Skeletal muscle tissue (tissue), 4 donors: ENCODE data around the gene ZNF668. TPM values are rescaled to one million over a fixed set of nuclear protein-coding genes. Genes with fewer than 3 reads are reported as not detected.

Experiments
- H3K27ac ChIP-seq: one replicate; pipeline ENCODE4 v1.7.0; 2013; ENCODE audit warnings: mild to moderate bottlenecking, low read depth, low read length, inconsistent platforms
- H3K27me3 ChIP-seq, 3 donors: one replicate each; pipeline ENCODE4 v1.7.0; 2013; ENCODE audit warnings: low read length in 3 of 3; ENCODE audit not compliant: control insufficient read depth in 3 of 3, insufficient read depth in 3 of 3
- H3K36me3 ChIP-seq, 3 donors: one replicate each; pipeline ENCODE4 v1.7.0; 2013; ENCODE audit warnings: low read length in 3 of 3; ENCODE audit not compliant: control insufficient read depth in 3 of 3, insufficient read depth in 3 of 3
- H3K4me1 ChIP-seq, 3 donors: one replicate each; pipeline ENCODE4 v1.7.0; 2013; ENCODE audit warnings: low read length in 3 of 3, mild to moderate bottlenecking in 3 of 3; ENCODE audit not compliant: control insufficient read depth in 3 of 3, insufficient read depth in 3 of 3
- H3K4me3 ChIP-seq, 3 donors: one replicate each; pipeline ENCODE4 v1.7.0; 2013; ENCODE audit warnings: low read length in 3 of 3
- H3K9ac ChIP-seq, 3 donors: one replicate each; pipeline ENCODE4 v1.7.0; 2013; ENCODE audit warnings: low read length in 3 of 3, mild to moderate bottlenecking in 3 of 3, moderate library complexity in 2 of 3, low read depth in 1 of 3
- H3K9me3 ChIP-seq, 3 donors: one replicate each; pipeline ENCODE4 v1.7.0; 2013; ENCODE audit warnings: low read length in 3 of 3; ENCODE audit not compliant: control insufficient read depth in 3 of 3
- total RNA-seq: library from RNA; depleted of rRNA; stranded (reverse); fragments of >200 nt; gene quantifications from one replicate; pipeline ENCODE4 v1.2.3, GENCODE V29; 2014
- donor health status: Osteomylitis.

Gene ZNF668
- total RNA-seq, 1 donor from 2014 or later, result 5.7 TPM

DNA sequence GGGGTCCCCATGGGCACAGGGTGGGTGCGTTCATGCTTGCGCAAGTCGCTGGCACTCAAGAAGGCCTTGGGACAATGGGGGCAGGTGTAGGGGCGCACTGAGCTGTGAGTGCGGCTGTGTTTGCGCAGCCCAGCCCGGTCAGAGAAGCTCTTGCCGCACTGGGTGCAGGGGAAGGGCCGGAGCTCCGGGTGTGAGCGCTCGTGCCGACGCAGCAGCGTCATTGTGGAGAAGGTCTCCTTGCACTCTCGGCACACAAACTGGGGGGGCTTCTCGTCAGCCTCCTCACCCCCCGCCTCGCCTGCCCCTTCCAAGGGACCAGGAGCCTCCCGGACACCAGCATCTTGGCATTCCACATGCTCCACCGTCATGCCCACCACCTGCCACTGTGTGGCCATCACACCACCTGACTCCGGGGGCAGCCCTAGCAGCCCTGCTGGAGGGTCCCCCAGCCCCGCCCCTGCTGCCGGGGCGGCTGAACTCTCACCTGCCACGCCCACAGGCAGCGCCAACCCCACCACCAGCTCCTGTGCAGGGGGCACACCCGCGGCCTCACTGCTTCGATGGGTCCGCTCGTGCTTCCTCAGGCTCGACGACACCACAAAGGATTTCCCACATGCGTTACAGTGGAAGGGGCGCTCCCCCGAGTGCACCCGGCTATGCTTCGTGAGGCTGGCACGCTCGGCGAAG is 12.8 kb downstream of the ZNF668 start:
- Histone ChIP-seq H3K9me3 (no peaks in the 10 kb centered on the region), H3K27ac (no peak overlapping the region), H3K36me3 (peaks cover 8 to 19% (median 17%) of the 10 kb centered on the region in 3 donors), H3K4me3 (no peak overlapping the region), H3K4me1 (peaks cover 14 to 15% (median 15%) of the 10 kb centered on the region in 3 donors), H3K27me3 (no peaks in the 10 kb centered on the region), H3K9ac (no peak overlapping the region)

- no peak overlapping the region for H3K4me3 ChIP-seq
- H3K27ac ChIP-seq, result no peak overlapping the region
- no peaks in the 10 kb centered on the region for H3K9me3 ChIP-seq
- no peaks in the 10 kb centered on the region for H3K27me3 ChIP-seq
- H3K9ac ChIP-seq, result no peak overlapping the region
- H3K36me3 ChIP-seq, result peaks cover 0 to 2% (median 0%) of the 10 kb centered on the region in 3 donors
- no peaks in the 10 kb centered on the region for H3K4me1 ChIP-seq
These were observed 18.4 kb downstream of the ZNF668 start for GRCh38 chr16:31055613-31056012.

DNA sequence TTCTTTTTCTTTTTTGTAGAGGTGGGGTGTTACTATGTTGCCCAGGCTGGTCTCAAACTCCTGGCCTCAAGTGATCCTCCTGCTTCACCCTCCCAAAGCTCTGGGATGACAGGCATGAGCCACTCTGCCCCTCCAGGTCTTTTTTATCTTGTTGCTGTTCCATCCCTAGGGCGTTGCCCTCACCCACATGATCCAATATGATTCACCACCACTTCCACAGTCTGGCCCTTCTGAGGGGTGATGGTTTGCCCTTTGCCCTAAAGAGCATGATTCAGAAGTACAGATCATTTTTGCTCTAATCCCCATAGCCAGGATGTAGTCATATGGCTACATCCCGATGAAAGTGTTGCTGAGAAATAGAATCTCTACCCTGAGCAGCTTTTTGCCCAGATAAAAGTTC is 21.9 kb downstream of the ZNF668 start:
- Histone ChIP-seq H3K9me3 (no peaks in the 10 kb centered on the region), H3K9ac (no peak overlapping the region), H3K27me3 (no peaks in the 10 kb centered on the region), H3K4me1 (no peaks in the 10 kb centered on the region), H3K27ac (no peak overlapping the region), H3K36me3 (no peaks in the 10 kb centered on the region), H3K4me3 (no peak overlapping the region)

DNA sequence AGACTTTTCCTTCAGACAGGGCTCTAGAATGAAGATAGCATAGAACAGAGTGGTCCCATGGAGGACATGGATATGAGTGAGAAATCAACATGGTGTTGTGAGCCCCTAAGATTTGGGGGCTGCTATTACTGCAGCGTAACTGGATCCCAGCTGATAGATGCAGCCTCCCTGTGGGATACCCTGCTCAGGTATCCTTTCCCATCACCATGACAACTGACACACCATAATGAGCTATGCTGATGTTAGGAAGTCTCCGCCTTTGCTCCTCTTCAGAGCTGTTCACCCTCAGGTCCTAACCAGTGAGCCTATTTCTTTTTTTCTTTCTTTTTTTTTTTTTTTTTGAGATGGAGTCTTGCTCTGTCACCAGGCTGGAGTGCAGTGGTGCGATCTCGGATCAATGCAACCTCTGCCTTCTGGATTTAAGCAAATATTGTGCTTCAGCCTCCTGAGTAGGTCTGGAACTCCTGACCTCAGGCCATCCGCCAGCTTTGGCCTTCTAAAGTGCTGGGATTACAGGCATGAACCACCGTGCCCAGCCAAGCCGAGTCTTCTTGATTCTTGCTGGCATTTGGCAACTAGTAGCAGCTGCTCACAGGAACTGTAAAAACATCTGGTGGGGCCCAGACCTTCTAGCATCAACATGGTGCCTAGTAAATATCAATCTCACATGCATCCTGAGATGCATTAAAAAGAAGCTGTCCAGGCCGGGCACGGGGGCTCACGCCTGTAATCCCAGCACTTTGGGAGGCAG is 23.6 kb downstream of the ZNF668 start:
- H3K27ac ChIP-seq, result no peak overlapping the region
- H3K9ac ChIP-seq, result no peak overlapping the region
- H3K4me3 ChIP-seq, result no peak overlapping the region
- no peaks in the 10 kb centered on the region for H3K27me3 ChIP-seq
- H3K9me3 ChIP-seq, result no peaks in the 10 kb centered on the region
- no peaks in the 10 kb centered on the region for H3K4me1 ChIP-seq
- H3K36me3 ChIP-seq, result no peaks in the 10 kb centered on the region

GRCh38 chr16:31043898-31044481 is 30.1 kb downstream of the ZNF668 start:
- no peaks in the 10 kb centered on the region for H3K9me3 ChIP-seq
- no peak overlapping the region for H3K27ac ChIP-seq
- no peaks in the 10 kb centered on the region for H3K4me1 ChIP-seq
- no peak overlapping the region for H3K9ac ChIP-seq
- H3K27me3 ChIP-seq, result no peaks in the 10 kb centered on the region
- peaks cover 32 to 34% (median 32%) of the 10 kb centered on the region in 3 donors for H3K36me3 ChIP-seq
- no peak overlapping the region for H3K4me3 ChIP-seq

DNA sequence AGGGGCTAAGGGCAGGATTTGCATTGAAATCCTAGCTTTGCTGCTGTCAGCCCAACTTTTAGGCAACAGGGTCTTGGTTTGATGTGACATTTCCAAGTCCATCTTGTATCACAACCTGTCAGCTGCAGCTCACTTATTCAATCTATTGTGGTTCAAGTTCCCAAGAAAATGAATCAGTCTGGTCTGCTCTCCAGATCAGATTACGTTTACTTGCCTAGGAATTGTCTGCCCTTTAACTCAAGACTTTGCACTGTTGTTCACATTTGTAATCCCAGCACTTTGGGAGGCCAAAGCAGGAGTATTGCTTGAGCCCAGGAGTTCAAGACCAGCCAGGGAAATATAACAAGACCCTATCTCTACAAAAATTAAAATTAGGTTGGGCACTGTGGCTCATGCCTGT is 30.7 kb downstream of the ZNF668 start:
- no peaks in the 10 kb centered on the region for H3K4me1 ChIP-seq
- H3K36me3 ChIP-seq, result peaks cover 38 to 40% (median 38%) of the 10 kb centered on the region in 3 donors
- H3K4me3 ChIP-seq, result no peak overlapping the region
- no peak overlapping the region for H3K27ac ChIP-seq
- no peak overlapping the region for H3K9ac ChIP-seq
- no peaks in the 10 kb centered on the region for H3K9me3 ChIP-seq
- no peaks in the 10 kb centered on the region for H3K27me3 ChIP-seq

DNA sequence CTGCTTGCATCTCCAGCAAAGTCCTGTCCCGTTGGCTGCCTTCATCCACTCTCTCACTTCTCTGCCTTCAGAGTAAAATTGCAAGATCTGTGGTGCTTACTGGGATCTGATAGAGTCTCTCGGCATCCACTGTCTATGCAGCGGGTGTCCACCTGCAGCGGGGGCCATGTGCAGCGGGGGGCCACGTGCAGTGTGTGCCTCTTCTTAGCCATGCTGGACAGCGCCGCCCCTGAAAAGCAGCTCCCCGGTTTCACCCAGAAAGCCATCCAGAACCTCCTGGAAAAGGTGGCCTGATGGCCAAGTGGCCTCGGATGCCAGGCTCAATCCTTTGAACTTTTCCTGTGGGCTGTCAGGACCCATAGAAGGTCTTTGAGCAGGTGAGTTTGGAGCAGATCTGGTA is 31.2 kb downstream of the ZNF668 start:
- Histone ChIP-seq H3K4me3 (no peak overlapping the region), H3K4me1 (no peaks in the 10 kb centered on the region), H3K27me3 (no peaks in the 10 kb centered on the region), H3K27ac (no peak overlapping the region), H3K9ac (no peak overlapping the region), H3K36me3 (peaks cover 43 to 45% (median 43%) of the 10 kb centered on the region in 3 donors), H3K9me3 (no peaks in the 10 kb centered on the region)

DNA sequence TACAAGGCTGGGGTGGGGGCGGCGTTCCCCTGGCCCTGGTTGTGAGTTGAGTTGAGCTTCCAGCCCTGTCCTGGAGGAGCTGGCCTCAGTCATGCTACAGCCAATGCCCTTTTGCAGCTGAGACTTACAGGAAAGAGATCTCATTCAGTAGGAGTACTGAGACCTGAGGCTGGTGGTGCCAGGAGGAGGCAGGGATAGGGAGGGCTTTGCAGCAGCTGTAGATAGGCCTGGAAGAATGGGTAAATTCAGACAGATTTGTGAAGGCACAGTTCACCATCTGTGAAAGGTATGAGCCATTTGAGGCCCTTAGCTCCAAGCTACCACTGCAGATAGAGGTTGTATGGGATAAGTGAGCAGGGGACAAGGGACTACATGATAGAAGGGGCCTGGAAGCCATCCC is 35.0 kb downstream of the ZNF668 start:
- Histone ChIP-seq H3K4me1 (peaks cover 6 to 12% (median 8%) of the 10 kb centered on the region in 3 donors), H3K9ac (no peak overlapping the region), H3K36me3 (peaks cover 59 to 64% (median 62%) of the 10 kb centered on the region in 3 donors), H3K9me3 (no peaks in the 10 kb centered on the region), H3K27me3 (no peaks in the 10 kb centered on the region), H3K4me3 (no peak overlapping the region), H3K27ac (no peak overlapping the region)

- H3K36me3 ChIP-seq, result peaks cover 46 to 50% (median 49%) of the 10 kb centered on the region in 3 donors
- H3K9ac ChIP-seq, result no peak overlapping the region
- no peaks in the 10 kb centered on the region for H3K9me3 ChIP-seq
- H3K4me3 ChIP-seq, result no peak overlapping the region
- H3K4me1 ChIP-seq, result peaks cover 12 to 24% (median 15%) of the 10 kb centered on the region in 3 donors
- no peaks in the 10 kb centered on the region for H3K27me3 ChIP-seq
- H3K27ac ChIP-seq, result no peak overlapping the region
These were observed 37.3 kb downstream of the ZNF668 start for GRCh38 chr16:31036691-31037090.
